ENCODE measurements around the gene KDM8.

- TF ChIP-seq CTCF (IDR thresholded peaks at IDR 0.05) = no peak
- TF ChIP-seq POLR2A (IDR thresholded peaks at IDR 0.05) = no peak
Measured at GRCh38 chr16:27161398-27161797, 41.9 kb upstream of the KDM8 start.
